Activated T-cell treated with anti-CD3 and anti-CD28 coated beads, Interleukin-2, amount 50 U/mL, for 24 hours (primary cell): ENCODE data around the gene EIF4G3.
"Not testable (repeated sequence)": the region's sequence is repeated elsewhere in the genome, so short reads cannot be mapped to it uniquely, and the experiment has no call there.

Experiments
- DNase-seq: peaks from one replicate; pipeline ENCODE4 v3.0.0-alpha.2; 2020
- H3K27ac Mint-ChIP-seq: 2 replicates; pipeline ENCODE4 v1.8.0; 2020; ENCODE audit warnings: mild to moderate bottlenecking, mixed read lengths
- H3K27me3 Mint-ChIP-seq: 2 replicates; pipeline ENCODE4 v1.8.0; 2020; ENCODE audit warnings: mixed read lengths
- H3K36me3 Mint-ChIP-seq: 2 replicates; pipeline ENCODE4 v1.8.0; 2020; ENCODE audit warnings: low read depth, mixed read lengths
- H3K4me1 Mint-ChIP-seq: 2 replicates; pipeline ENCODE4 v1.8.0; 2020; ENCODE audit warnings: low read depth, mixed read lengths
- H3K4me3 Mint-ChIP-seq: 2 replicates; pipeline ENCODE4 v1.8.0; 2020; ENCODE audit warnings: mild to moderate bottlenecking, moderate library complexity, mixed read lengths
- H3K9me3 Mint-ChIP-seq: 2 replicates; pipeline ENCODE4 v1.8.0; 2020; ENCODE audit warnings: mixed read lengths

Gene EIF4G3

DNA sequence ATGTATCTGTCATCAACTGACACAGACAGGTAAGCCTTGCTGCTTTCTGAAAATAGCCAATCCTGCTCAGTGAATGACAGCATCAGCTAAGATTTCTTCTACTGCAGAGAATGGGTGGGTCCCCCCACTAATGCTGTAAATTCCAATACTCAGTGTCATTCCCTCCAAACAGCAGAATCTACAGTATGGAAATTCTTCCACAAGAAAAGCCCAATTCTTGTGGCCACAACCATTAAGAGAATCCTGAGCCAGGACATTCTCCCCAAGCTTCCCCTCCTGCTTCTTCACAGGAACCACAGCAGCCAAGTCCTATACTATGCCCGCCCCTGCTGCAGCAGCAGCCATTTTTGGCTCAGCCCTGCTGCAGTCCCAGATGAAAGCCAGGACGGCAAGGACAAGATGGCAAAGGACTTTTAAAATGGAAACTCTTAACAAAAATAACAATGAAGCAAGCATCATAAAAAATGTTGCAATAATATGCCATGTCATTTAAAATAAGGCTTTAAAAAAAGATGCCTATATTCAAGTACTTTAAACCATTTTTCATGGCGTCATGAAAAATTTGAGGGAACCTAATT is 26.8 kb downstream of the EIF4G3 start:
- Mint-ChIP-seq H3K27ac (no peak overlapping the region), H3K36me3 (peaks cover 63% of the 10 kb centered on the region), H3K9me3 (no peaks in the 10 kb centered on the region), H3K4me1 (peaks cover 14% of the 10 kb centered on the region), H3K4me3 (no peak overlapping the region), H3K27me3 (no peaks in the 10 kb centered on the region)
- DNase-seq, result no peak

- DNase-seq, result no peak
- H3K27ac Mint-ChIP-seq, result no peak overlapping the region
- peaks cover 64% of the 10 kb centered on the region for H3K36me3 Mint-ChIP-seq
- peaks cover 13% of the 10 kb centered on the region for H3K4me1 Mint-ChIP-seq
- no peaks in the 10 kb centered on the region for H3K27me3 Mint-ChIP-seq
- no peaks in the 10 kb centered on the region for H3K9me3 Mint-ChIP-seq
- no peak overlapping the region for H3K4me3 Mint-ChIP-seq
Measured at GRCh38 chr1:21149430-21149854, 27.3 kb downstream of the EIF4G3 start.

DNA sequence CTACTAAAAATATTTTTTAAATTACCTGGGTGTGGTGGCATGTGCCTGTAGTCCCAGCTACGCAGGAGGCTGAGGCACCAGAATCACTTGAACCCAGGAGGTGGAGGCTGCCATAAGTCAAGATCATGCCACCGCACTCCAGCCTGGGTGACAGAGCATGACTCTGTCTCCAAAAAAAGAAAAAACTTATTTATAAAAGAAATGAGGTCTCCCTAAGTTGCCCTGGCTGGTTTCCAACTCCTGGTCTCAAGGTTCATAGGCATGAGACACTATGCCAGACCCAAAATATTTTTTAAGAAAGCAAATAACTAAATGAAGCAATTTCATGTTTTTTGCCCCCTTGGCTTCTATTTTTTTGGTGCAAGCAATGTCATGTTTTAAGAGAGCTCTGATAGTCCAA is 32.9 kb downstream of the EIF4G3 start:
- peaks cover 52% of the 10 kb centered on the region for H3K36me3 Mint-ChIP-seq
- no peaks in the 10 kb centered on the region for H3K9me3 Mint-ChIP-seq
- no peak overlapping the region for H3K4me3 Mint-ChIP-seq
- peaks cover 9% of the 10 kb centered on the region for H3K4me1 Mint-ChIP-seq
- no peak for DNase-seq
- H3K27me3 Mint-ChIP-seq, result no peaks in the 10 kb centered on the region
- H3K27ac Mint-ChIP-seq, result no peak overlapping the region

DNA sequence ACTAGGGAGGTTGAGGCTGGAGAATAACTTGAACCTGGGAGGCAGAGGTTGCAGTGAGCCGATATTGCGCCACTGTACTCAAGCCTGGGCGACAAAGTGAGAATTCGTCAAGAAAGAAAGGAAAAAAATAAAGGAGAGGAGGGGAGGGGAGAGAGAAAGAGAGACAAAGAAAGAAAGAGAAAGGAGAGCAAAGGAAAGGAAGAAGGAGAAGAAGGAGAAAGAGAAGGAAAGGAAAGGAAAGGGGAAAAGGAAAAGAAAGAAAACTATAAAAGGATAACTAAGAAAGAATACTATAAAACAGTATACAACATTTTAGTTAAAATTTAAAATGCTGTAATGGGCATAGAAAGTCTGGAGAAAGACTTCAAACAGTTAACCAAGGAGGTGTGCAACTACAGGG is 33.6 kb downstream of the EIF4G3 start:
- no peak for DNase-seq
- Mint-ChIP-seq H3K4me1 (peaks cover 9% of the 10 kb centered on the region), H3K4me3 (no peak overlapping the region), H3K36me3 (peaks cover 53% of the 10 kb centered on the region), H3K27ac (no peak overlapping the region), H3K27me3 (no peaks in the 10 kb centered on the region), H3K9me3 (no peaks in the 10 kb centered on the region)

DNA sequence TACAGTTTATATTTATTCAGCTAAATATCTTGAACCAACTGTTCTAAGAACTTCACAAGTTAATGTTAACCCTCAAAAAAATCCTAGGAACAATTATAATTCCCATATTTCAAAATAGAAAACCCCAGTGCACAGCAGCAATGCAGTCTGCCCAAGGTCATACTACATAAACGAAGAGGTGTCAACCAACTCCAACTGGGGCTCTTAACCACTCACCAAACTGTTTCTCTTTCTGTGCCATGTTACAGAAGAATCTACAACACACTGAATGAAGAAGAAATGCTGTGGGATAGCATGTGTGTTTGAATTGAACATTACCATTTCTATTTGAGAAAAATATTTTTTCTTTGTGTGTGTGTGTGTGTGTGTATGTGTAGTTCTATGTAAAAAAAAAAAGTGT is 35.7 kb downstream of the EIF4G3 start:
- no peak overlapping the region for H3K27ac Mint-ChIP-seq
- peaks cover 9% of the 10 kb centered on the region for H3K4me1 Mint-ChIP-seq
- DNase-seq, result no peak
- H3K27me3 Mint-ChIP-seq, result no peaks in the 10 kb centered on the region
- H3K4me3 Mint-ChIP-seq, result no peak overlapping the region
- peaks cover 56% of the 10 kb centered on the region for H3K36me3 Mint-ChIP-seq
- H3K9me3 Mint-ChIP-seq, result no peaks in the 10 kb centered on the region

DNA sequence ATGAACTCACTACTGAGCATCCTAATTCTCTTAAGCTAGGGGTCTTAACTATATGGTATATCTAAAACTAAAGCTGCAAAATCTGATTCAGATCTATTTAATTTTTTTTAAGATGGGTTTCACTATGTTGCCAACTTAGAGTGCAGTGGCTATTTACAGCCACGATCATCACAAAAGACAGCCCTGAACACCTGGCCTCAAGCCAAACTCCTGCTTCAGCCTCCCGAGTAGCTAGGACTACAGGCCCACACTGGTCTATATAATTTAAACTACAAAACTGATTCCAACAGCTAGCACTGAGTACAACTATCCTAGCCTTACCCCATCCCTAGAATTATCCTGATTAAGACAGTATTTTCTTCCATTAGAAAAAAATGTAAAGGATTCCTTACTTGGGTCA is 37.1 kb downstream of the EIF4G3 start:
- peaks cover under 1% of the 10 kb centered on the region for H3K4me1 Mint-ChIP-seq
- H3K27ac Mint-ChIP-seq, result no peak overlapping the region
- H3K9me3 Mint-ChIP-seq, result no peaks in the 10 kb centered on the region
- no peak overlapping the region for H3K4me3 Mint-ChIP-seq
- DNase-seq, result no peak
- no peaks in the 10 kb centered on the region for H3K27me3 Mint-ChIP-seq
- peaks cover 55% of the 10 kb centered on the region for H3K36me3 Mint-ChIP-seq

- peaks cover 56% of the 10 kb centered on the region for H3K36me3 Mint-ChIP-seq
- DNase-seq, H3K4me3 Mint-ChIP-seq, H3K27me3 Mint-ChIP-seq, H3K27ac Mint-ChIP-seq, H3K4me1 Mint-ChIP-seq, H3K9me3 Mint-ChIP-seq: not testable (repeated sequence)
Measured at GRCh38 chr1:21136344-21136743, 40.4 kb downstream of the EIF4G3 start.

GRCh38 chr1:21131200-21131599 is 45.5 kb downstream of the EIF4G3 start:
- no peak overlapping the region for H3K4me3 Mint-ChIP-seq
- no peak for DNase-seq
- H3K9me3 Mint-ChIP-seq, result no peaks in the 10 kb centered on the region
- no peaks in the 10 kb centered on the region for H3K27me3 Mint-ChIP-seq
- H3K4me1 Mint-ChIP-seq, result no peaks in the 10 kb centered on the region
- peaks cover 60% of the 10 kb centered on the region for H3K36me3 Mint-ChIP-seq
- no peak overlapping the region for H3K27ac Mint-ChIP-seq

- Mint-ChIP-seq H3K4me3 (no peak overlapping the region), H3K4me1 (no peaks in the 10 kb centered on the region), H3K27me3 (no peaks in the 10 kb centered on the region), H3K27ac (no peak overlapping the region), H3K36me3 (peaks cover 57% of the 10 kb centered on the region), H3K9me3 (no peaks in the 10 kb centered on the region)
- DNase-seq, result no peak
Measured at GRCh38 chr1:21129407-21129806, 47.3 kb downstream of the EIF4G3 start.

GRCh38 chr1:21126324-21126723 is 50.4 kb downstream of the EIF4G3 start:
- no peak overlapping the region for H3K27ac Mint-ChIP-seq
- H3K9me3 Mint-ChIP-seq, result no peaks in the 10 kb centered on the region
- H3K27me3 Mint-ChIP-seq, result no peaks in the 10 kb centered on the region
- peaks cover 68% of the 10 kb centered on the region for H3K36me3 Mint-ChIP-seq
- H3K4me3 Mint-ChIP-seq, result no peak overlapping the region
- DNase-seq, result no peak
- no peaks in the 10 kb centered on the region for H3K4me1 Mint-ChIP-seq

- Mint-ChIP-seq H3K9me3 (no peaks in the 10 kb centered on the region), H3K27me3 (no peaks in the 10 kb centered on the region), H3K36me3 (peaks cover 63% of the 10 kb centered on the region), H3K4me1 (no peaks in the 10 kb centered on the region), H3K4me3 (no peak overlapping the region), H3K27ac (no peak overlapping the region)
- no peak for DNase-seq
Measured at GRCh38 chr1:21124846-21125245, 51.9 kb downstream of the EIF4G3 start.

DNA sequence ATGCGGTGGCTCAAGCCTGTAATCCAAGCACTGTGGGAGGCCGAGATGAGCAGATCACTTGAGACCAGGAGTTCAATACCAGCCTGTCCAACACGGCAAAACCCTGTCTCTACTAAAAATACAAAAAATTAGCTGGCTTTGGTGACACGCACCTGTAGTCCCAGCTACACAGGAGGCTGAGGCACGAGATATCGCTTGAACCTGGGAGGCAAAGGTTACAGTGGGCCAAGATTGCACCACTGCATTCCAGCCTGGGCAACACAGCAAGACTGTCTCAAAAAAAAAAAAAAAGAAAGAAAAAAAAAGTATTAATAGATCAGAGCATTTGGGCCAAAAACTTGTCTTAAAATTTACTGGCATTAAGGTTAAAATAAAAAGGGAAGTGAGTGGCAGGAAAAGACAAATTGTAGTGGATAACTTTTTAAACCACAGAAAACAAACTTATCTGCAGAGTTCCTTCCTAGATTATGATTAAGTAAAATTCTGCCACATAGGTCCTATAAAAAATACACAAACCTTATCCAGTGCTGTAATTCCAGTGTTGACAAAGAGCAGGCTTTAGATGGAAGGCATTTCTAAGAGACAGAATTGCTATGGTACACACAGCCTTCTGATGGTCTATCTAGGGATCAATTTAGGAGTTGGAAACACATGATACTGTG is 53.3 kb downstream of the EIF4G3 start:
- no peak overlapping the region for H3K4me3 Mint-ChIP-seq
- H3K36me3 Mint-ChIP-seq, result peaks cover 56% of the 10 kb centered on the region
- DNase-seq, result no peak
- H3K27me3 Mint-ChIP-seq, result no peaks in the 10 kb centered on the region
- H3K27ac Mint-ChIP-seq, result no peak overlapping the region
- H3K9me3 Mint-ChIP-seq, result no peaks in the 10 kb centered on the region
- no peaks in the 10 kb centered on the region for H3K4me1 Mint-ChIP-seq

GRCh38 chr1:21121764-21122471 is 54.8 kb downstream of the EIF4G3 start:
- Mint-ChIP-seq H3K4me1 (no peaks in the 10 kb centered on the region), H3K9me3 (no peaks in the 10 kb centered on the region), H3K36me3 (peaks cover 47% of the 10 kb centered on the region), H3K27me3 (no peaks in the 10 kb centered on the region), H3K4me3 (no peak overlapping the region), H3K27ac (no peak overlapping the region)
- no peak for DNase-seq

GRCh38 chr1:21118167-21118566 is 58.5 kb downstream of the EIF4G3 start:
- Mint-ChIP-seq H3K27ac (no peak overlapping the region), H3K4me1 (no peaks in the 10 kb centered on the region), H3K4me3 (no peak overlapping the region), H3K9me3 (no peaks in the 10 kb centered on the region), H3K27me3 (no peaks in the 10 kb centered on the region), H3K36me3 (peaks cover 25% of the 10 kb centered on the region)
- no peak for DNase-seq

DNA sequence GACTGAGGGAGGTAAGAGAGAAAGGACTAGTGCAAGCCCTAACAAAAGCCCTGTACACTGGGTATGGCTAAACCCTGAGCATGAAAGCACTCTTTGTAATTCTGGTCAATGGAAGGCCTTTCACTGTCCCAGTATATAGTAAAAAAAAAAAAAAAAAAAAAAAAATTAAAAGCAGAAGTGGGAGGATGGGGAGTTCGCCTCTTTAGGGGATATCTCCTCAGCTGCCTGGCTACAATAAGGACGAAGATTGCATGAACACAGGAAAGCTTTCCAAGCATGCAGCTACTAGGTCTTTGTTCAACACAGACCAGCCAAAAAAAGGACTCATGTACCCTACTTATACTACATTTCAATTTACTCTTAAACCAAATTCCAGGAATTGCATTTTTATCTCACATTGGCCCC is 59.1 kb downstream of the EIF4G3 start:
- Mint-ChIP-seq H3K9me3 (no peaks in the 10 kb centered on the region), H3K27ac (no peak overlapping the region), H3K27me3 (no peaks in the 10 kb centered on the region), H3K36me3 (peaks cover 21% of the 10 kb centered on the region), H3K4me3 (no peak overlapping the region), H3K4me1 (no peaks in the 10 kb centered on the region)
- DNase-seq, result no peak
